Sigmoid colon (tissue), 7 donors: ENCODE measurements around the gene PPFIBP1. TPM values are rescaled to one million over a fixed set of nuclear protein-coding genes. Genes with fewer than 3 reads are reported as not detected.

ENCODE experiments used
- DNase-seq: peaks from one replicate; pipeline ENCODE4 v3.0.0-alpha.2; 2019
- H3K27ac ChIP-seq, 4 donors: fragments of 200-600 bp; sonication (generic); one replicate each; pipeline ENCODE4 v1.5.1; 2016 to 2019; ENCODE audit warnings: mild to moderate bottlenecking in 1 of 4
- H3K27me3 ChIP-seq, 3 donors: fragments of 200-600 bp; sonication (generic); one replicate each; pipeline ENCODE4 v1.5.1; 2019; ENCODE audit warnings: mild to moderate bottlenecking in 1 of 3
- H3K36me3 ChIP-seq, 4 donors: fragments of 200-600 bp; sonication (generic); one replicate each; pipeline ENCODE4 v1.5.1; 2016 to 2019
- H3K4me1 ChIP-seq, 4 donors: fragments of 200-600 bp; sonication (generic); one replicate each; pipeline ENCODE4 v1.5.1; 2017 to 2019
- H3K4me3 ChIP-seq, 4 donors: fragments of 200-600 bp; sonication (generic); one replicate each; pipeline ENCODE4 v1.5.1; 2017 to 2019; ENCODE audit warnings: mild to moderate bottlenecking in 2 of 4, moderate library complexity in 1 of 4
- H3K9me3 ChIP-seq, 4 donors: fragments of 200-600 bp in 3 of 4; sonication (generic) in 3 of 4; one replicate each; pipeline versions ENCODE4 v1.5.1 to v1.6.1; 2013 to 2019
- CTCF ChIP-seq, 4 experiments: fragments of 450-650 bp in 3 of 4; fragments of 200-600 bp in 1 of 4; IDR thresholded peaks; one replicate each; pipeline ENCODE4 v1.5.1; 2016 to 2019; ENCODE audit warnings: antibody characterized with exemption in 4 of 4, mild to moderate bottlenecking in 3 of 4, moderate library complexity in 2 of 4
- EP300 ChIP-seq, 4 donors: sonication (generic); formaldehyde crosslinking; IDR thresholded peaks; one replicate each; pipeline ENCODE4 v1.6.1; 2017; ENCODE audit warnings: antibody characterized with exemption in 4 of 4
- POLR2A ChIP-seq, 2 donors: fragments of 450-650 bp; IDR thresholded peaks; one replicate each; pipeline ENCODE4 v1.6.1; 2016; ENCODE audit warnings: antibody characterized with exemption in 2 of 2, mild to moderate bottlenecking in 2 of 2, moderate library complexity in 2 of 2
- POLR2AphosphoS5 ChIP-seq, 4 donors: sonication (generic); formaldehyde crosslinking; IDR thresholded peaks; one replicate each; pipeline ENCODE4 v1.6.1; 2017; ENCODE audit warnings: antibody characterized with exemption in 4 of 4
- WGBS, 2 donors: extraction: QIAGEN DNeasy Blood & Tissue Kit; methylation state at CpG; one replicate each; pipeline ENCODE4 v1.1.7; 2013; 5-methylcytosine and 5-hydroxymethylcytosine counted together
- intact Hi-C: fragments of 100-400 bp; cut with DNase I; formaldehyde crosslinking; loops from one replicate; pipeline ENCODE4 v1.15.1; 2023
- polyA plus RNA-seq, 3 donors: library from polyadenylated mRNA; stranded (reverse); fragments of 200-250 nt; gene quantifications; one replicate each; pipeline ENCODE4 v1.2.3, GENCODE V29; 2013
- total RNA-seq, 4 donors: library from RNA; depleted of rRNA; stranded (reverse); fragments of >200 nt; gene quantifications; one replicate each; pipeline ENCODE4 v1.1.0, GENCODE V29; 2016
- donor health status: healthy with polysubstance abuse.
- donor health status: Bipolar disorder and iron deficiency.
- donor health status: healthy.

PPFIBP1 gene
- total and polyA plus RNA-seq, 7 donors: 5.5 to 101 (median 65.3) TPM

GRCh38 chr12:27549801-27550652 lies 26.0 kb downstream of the PPFIBP1 start:
- TF ChIP-seq POLR2AphosphoS5 (IDR thresholded peaks at IDR 0.05): peak; percentile 20 to 61 (median 54)
- no peak for TF ChIP-seq POLR2A (IDR thresholded peaks at IDR 0.05)
- no peak for TF ChIP-seq CTCF (IDR thresholded peaks at IDR 0.05)
- Histone ChIP-seq H3K27me3 (no peaks in the 10 kb centered on the region), H3K4me1 (peaks cover 0 to 89% (median 85%) of the 10 kb centered on the region in 4 donors), H3K27ac (peak overlapping the region; percentile 51 to 84 (median 72)), H3K4me3 (no peak overlapping the region), H3K9me3 (no peaks in the 10 kb centered on the region), H3K36me3 (no peaks in the 10 kb centered on the region)
- intact Hi-C loops: no loop called here
- WGBS, 2 donors: 7 to 37% methylated on average over 12 of the region's 12 CpGs
- peak; percentile 94 for DNase-seq

- no peak for TF ChIP-seq POLR2AphosphoS5 (IDR thresholded peaks at IDR 0.05)
- TF ChIP-seq EP300 (IDR thresholded peaks at IDR 0.05): no peak
- no peak for TF ChIP-seq CTCF (IDR thresholded peaks at IDR 0.05)
- no peak for TF ChIP-seq POLR2A (IDR thresholded peaks at IDR 0.05)
- Histone ChIP-seq H3K36me3 (no peaks in the 10 kb centered on the region), H3K27me3 (no peaks in the 10 kb centered on the region), H3K9me3 (no peaks in the 10 kb centered on the region), H3K4me1 (peaks cover 0 to 89% (median 85%) of the 10 kb centered on the region in 4 donors), H3K4me3 (no peak overlapping the region), H3K27ac (peak overlapping the region in 3 of 4 donors; percentile 51 to 84 (median 78))
- intact Hi-C loops: no loop called here
- 47 to 72% methylated on average over 4 of the region's 4 CpGs for WGBS, 2 donors
- DNase-seq: no peak
These were observed 26.6 kb downstream of the PPFIBP1 start for GRCh38 chr12:27550653-27550975.

- intact Hi-C loops: no loop called here
- H3K4me1 ChIP-seq: peaks cover 0 to 94% (median 87%) of the 10 kb centered on the region in 4 donors
- 72 to 80% methylated on average over 9 of the region's 9 CpGs for WGBS, 2 donors
These were observed 27.3 kb downstream of the PPFIBP1 start for GRCh38 chr12:27551172-27551840.

GRCh38 chr12:27552235-27552634 lies 28.2 kb downstream of the PPFIBP1 start:
- TF ChIP-seq EP300 (IDR thresholded peaks at IDR 0.05) (no peak), POLR2A (IDR thresholded peaks at IDR 0.05) (no peak), CTCF (IDR thresholded peaks at IDR 0.05) (no peak), POLR2AphosphoS5 (IDR thresholded peaks at IDR 0.05) (no peak)
- H3K27ac ChIP-seq: peak overlapping the region; percentile 74 to 84 (median 77)

More at GRCh38 chr12:27551172-27551840, 27.3 kb downstream of the PPFIBP1 start:
- H3K36me3 ChIP-seq: no peaks in the 10 kb centered on the region
- no peak overlapping the region for H3K4me3 ChIP-seq
- DNase-seq: no peak
- H3K27me3 ChIP-seq: no peaks in the 10 kb centered on the region
- H3K9me3 ChIP-seq: no peaks in the 10 kb centered on the region
- H3K27ac ChIP-seq: peak overlapping the region; percentile 60 to 84 (median 76)
- TF ChIP-seq CTCF (IDR thresholded peaks at IDR 0.05) (no peak), POLR2A (IDR thresholded peaks at IDR 0.05) (no peak), POLR2AphosphoS5 (IDR thresholded peaks at IDR 0.05) (no peak)

More at GRCh38 chr12:27552235-27552634, 28.2 kb downstream of the PPFIBP1 start:
- Histone ChIP-seq H3K4me3 (no peak overlapping the region), H3K36me3 (no peaks in the 10 kb centered on the region), H3K4me1 (peaks cover 0 to 96% (median 94%) of the 10 kb centered on the region in 4 donors), H3K27me3 (no peaks in the 10 kb centered on the region), H3K9me3 (no peaks in the 10 kb centered on the region)
- 88 to 93% methylated on average over 6 of the region's 6 CpGs for WGBS, 2 donors
- intact Hi-C loops: no loop called here
- no peak for DNase-seq
